Neural cell (in vitro differentiated cells): ENCODE data around the gene SLX4. TPM values are rescaled to one million over a fixed set of nuclear protein-coding genes. Genes with fewer than 3 reads are reported as not detected.

Experiments used
- H2AFZ ChIP-seq: fragments of 200-600, 300-800 bp; sonication (generic), shearing (Covaris generic); 2 replicates; pipeline ENCODE4 v1.6.0; 2014; ENCODE audit warnings: low read depth, mild to moderate bottlenecking, antibody characterized with exemption, low read length, moderate library complexity
- H3F3A ChIP-seq: fragments of 200-600 bp; shearing (Covaris generic); 2 replicates; pipeline ENCODE4 v1.6.1; 2016; ENCODE audit warnings: mild to moderate bottlenecking, moderate library complexity, mixed read lengths, antibody characterized with exemption, low read length; ENCODE audit not compliant: insufficient read depth, poor library complexity, severe bottlenecking
- H3K27ac ChIP-seq: fragments of 200-600, 300-800 bp; sonication (generic), shearing (Covaris generic); 2 replicates; pipeline ENCODE4 v1.5.1; 2014; ENCODE audit warnings: mild to moderate bottlenecking, low read length, moderate library complexity
- H3K27me3 ChIP-seq: fragments of 300-800, 200-600 bp; sonication (generic), shearing (Covaris generic); 2 replicates; pipeline ENCODE4 v1.6.0; 2014; ENCODE audit warnings: mild to moderate bottlenecking, low read depth, low read length, moderate library complexity; ENCODE audit not compliant: insufficient read depth
- H3K36me3 ChIP-seq: fragments of 300-800, 200-600 bp; sonication (generic), shearing (Covaris generic); 2 replicates; pipeline ENCODE4 v1.5.1; 2014; ENCODE audit warnings: mild to moderate bottlenecking, antibody characterized with exemption, low read length, moderate library complexity; ENCODE audit not compliant: insufficient read depth
- H3K4me2 ChIP-seq: fragments of 300-800, 200-600 bp; sonication (generic), shearing (Covaris generic); 2 replicates; pipeline ENCODE4 v1.6.0; 2014; ENCODE audit warnings: mild to moderate bottlenecking, low read length
- H3K4me3 ChIP-seq: fragments of 300-800, 200-600 bp; sonication (generic), shearing (Covaris generic); 2 replicates; pipeline ENCODE4 v1.5.1; 2014; ENCODE audit warnings: mild to moderate bottlenecking, low read length, moderate library complexity
- H3K79me2 ChIP-seq: fragments of 200-600 bp; shearing (Covaris generic); replicated peaks from 2 replicates; pipeline ENCODE4 v1.6.0; 2014; ENCODE audit warnings: mild to moderate bottlenecking, low read length, moderate library complexity; ENCODE audit not compliant: insufficient read depth
- H3K9ac ChIP-seq: fragments of 300-800, 200-600 bp; sonication (generic), shearing (Covaris generic); 2 replicates; pipeline ENCODE4 v1.6.1; 2016; ENCODE audit warnings: mild to moderate bottlenecking, low read length, mixed read lengths
- H3K9me2 ChIP-seq: fragments of 200-600 bp; shearing (Covaris generic); 2 replicates; pipeline ENCODE4 v1.6.1; 2016; ENCODE audit warnings: mild to moderate bottlenecking, low read length, mixed read lengths; ENCODE audit not compliant: insufficient read depth
- H3K9me3 ChIP-seq: fragments of 200-600, 300-800 bp; sonication (generic), shearing (Covaris generic); 2 replicates; pipeline ENCODE4 v1.6.1; 2016; ENCODE audit warnings: mild to moderate bottlenecking, mixed run types, low read length, moderate library complexity, mixed read lengths
- H4K20me1 ChIP-seq: fragments of 200-600 bp; shearing (Covaris generic); 2 replicates; pipeline ENCODE4 v1.6.1; 2016; ENCODE audit warnings: mild to moderate bottlenecking, mixed run types; ENCODE audit not compliant: insufficient read depth
- CTCF ChIP-seq: fragments of 450-650 bp; IDR thresholded peaks from 2 replicates; pipeline ENCODE4 v1.5.1; 2014; ENCODE audit warnings: antibody characterized with exemption, mild to moderate bottlenecking, moderate library complexity; ENCODE audit not compliant: poor library complexity, severe bottlenecking
- EP300 ChIP-seq: fragments of 450-650 bp; conservative IDR thresholded peaks from 2 replicates; pipeline ENCODE4 v1.6.1; 2014; ENCODE audit warnings: antibody characterized with exemption, mild to moderate bottlenecking, moderate library complexity; ENCODE audit not compliant: poor library complexity, severe bottlenecking
- EZH2 ChIP-seq: fragments of 200-600, 300-800 bp; shearing (Covaris generic), sonication (generic); IDR thresholded peaks from 2 replicates; pipeline ENCODE4 v1.6.1; 2014; ENCODE audit warnings: antibody characterized with exemption, low read length, borderline replicate concordance, mild to moderate bottlenecking; ENCODE audit not compliant: insufficient read depth, poor library complexity, severe bottlenecking
- MXI1 ChIP-seq: fragments of 450-650 bp; conservative IDR thresholded peaks from 2 replicates; pipeline ENCODE4 v1.6.1; 2014; ENCODE audit warnings: antibody characterized with exemption, mild to moderate bottlenecking; ENCODE audit not compliant: poor library complexity, severe bottlenecking
- POLR2AphosphoS5 ChIP-seq: IDR thresholded peaks from 2 replicates; pipeline ENCODE4 v1.6.1; 2012
- RAD21 ChIP-seq: fragments of 450-650 bp; conservative IDR thresholded peaks from 2 replicates; pipeline ENCODE4 v1.6.1; 2014; ENCODE audit warnings: antibody characterized with exemption, mild to moderate bottlenecking, moderate library complexity
- SMC3 ChIP-seq: fragments of 450-650 bp; conservative IDR thresholded peaks from 2 replicates; pipeline ENCODE4 v1.6.1; 2014; ENCODE audit warnings: antibody characterized with exemption, mild to moderate bottlenecking, moderate library complexity; ENCODE audit not compliant: poor library complexity
- TAF1 ChIP-seq: IDR thresholded peaks from 2 replicates; pipeline ENCODE4 v1.6.1; 2012; ENCODE audit warnings: low read depth
- polyA plus RNA-seq: library from polyadenylated mRNA; depleted of rRNA; stranded (reverse); fragments of >200 nt; gene quantifications from 2 replicates; pipeline ENCODE4 v1.2.3, GENCODE V29; 2014
- TF ChIP-seq, protein P1 (sequence below): IDR thresholded peaks from 2 replicates; pipeline ENCODE4 v1.6.1; 2012; ENCODE audit warnings: borderline replicate concordance

SLX4 gene
- polyA plus RNA-seq, 1 donor from 2014 or later = 2.9 TPM

DNA sequence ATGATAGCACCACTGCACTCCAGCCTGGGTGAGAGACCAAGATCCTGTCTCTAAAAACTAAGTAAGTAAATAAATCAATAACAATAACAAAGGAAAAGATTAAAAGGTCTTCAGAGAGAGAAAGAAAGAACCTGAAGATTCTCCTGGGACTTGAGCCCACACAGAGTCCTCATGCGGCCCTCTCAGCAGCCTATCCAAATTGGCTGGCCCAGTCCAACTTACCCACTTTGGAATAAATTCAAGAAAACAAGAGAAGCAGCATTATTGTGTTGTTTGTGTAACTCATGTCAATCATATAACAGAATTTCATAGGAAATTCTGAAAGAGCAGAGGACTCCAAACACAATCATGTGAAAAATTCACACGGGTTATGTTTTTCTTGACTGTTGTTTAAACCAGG, 3.8 kb downstream of the SLX4 start:
- H3K4me3 ChIP-seq = no peak overlapping the region
- no peaks in the 10 kb centered on the region for H3K9me2 ChIP-seq
- no peaks in the 10 kb centered on the region for H3K27me3 ChIP-seq
- H2AFZ ChIP-seq = no peak overlapping the region
- H3K4me2 ChIP-seq = no peak overlapping the region
- no peaks in the 10 kb centered on the region for H4K20me1 ChIP-seq
- no peaks in the 10 kb centered on the region for H3F3A ChIP-seq
- H3K9ac ChIP-seq = no peak overlapping the region
- peaks cover 5% of the 10 kb centered on the region for H3K79me2 ChIP-seq
- TF ChIP-seq CTCF (no peak), EZH2 (no peak), POLR2AphosphoS5 (no peak), RAD21 (no peak), EP300 (no peak), SMC3 (no peak), TAF1 (no peak), MXI1 (no peak)
- TF ChIP-seq, protein P1, sequence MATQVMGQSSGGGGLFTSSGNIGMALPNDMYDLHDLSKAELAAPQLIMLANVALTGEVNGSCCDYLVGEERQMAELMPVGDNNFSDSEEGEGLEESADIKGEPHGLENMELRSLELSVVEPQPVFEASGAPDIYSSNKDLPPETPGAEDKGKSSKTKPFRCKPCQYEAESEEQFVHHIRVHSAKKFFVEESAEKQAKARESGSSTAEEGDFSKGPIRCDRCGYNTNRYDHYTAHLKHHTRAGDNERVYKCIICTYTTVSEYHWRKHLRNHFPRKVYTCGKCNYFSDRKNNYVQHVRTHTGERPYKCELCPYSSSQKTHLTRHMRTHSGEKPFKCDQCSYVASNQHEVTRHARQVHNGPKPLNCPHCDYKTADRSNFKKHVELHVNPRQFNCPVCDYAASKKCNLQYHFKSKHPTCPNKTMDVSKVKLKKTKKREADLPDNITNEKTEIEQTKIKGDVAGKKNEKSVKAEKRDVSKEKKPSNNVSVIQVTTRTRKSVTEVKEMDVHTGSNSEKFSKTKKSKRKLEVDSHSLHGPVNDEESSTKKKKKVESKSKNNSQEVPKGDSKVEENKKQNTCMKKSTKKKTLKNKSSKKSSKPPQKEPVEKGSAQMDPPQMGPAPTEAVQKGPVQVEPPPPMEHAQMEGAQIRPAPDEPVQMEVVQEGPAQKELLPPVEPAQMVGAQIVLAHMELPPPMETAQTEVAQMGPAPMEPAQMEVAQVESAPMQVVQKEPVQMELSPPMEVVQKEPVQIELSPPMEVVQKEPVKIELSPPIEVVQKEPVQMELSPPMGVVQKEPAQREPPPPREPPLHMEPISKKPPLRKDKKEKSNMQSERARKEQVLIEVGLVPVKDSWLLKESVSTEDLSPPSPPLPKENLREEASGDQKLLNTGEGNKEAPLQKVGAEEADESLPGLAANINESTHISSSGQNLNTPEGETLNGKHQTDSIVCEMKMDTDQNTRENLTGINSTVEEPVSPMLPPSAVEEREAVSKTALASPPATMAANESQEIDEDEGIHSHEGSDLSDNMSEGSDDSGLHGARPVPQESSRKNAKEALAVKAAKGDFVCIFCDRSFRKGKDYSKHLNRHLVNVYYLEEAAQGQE = no peak
- no peak overlapping the region for H3K27ac ChIP-seq
- H3K36me3 ChIP-seq = peaks cover 5% of the 10 kb centered on the region
- no peaks in the 10 kb centered on the region for H3K9me3 ChIP-seq

DNA sequence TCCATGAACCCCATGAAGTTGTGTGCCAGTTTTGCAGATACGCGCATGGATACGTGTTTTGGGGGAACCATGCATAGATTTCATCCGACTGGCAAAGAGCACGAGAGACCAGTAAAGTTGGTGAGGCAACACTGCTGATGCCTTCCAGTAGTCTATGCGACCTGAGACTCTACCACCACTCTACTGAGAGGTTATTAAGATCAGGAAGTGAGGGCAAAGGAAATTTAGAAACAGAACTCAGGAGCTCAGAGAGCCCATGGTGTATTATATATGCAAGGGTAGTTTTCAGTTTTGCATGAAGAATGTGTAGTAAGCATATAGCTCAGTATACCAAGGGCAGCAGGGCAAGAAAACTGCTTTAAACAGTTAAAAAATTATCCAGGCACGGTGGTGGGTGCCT, 4.2 kb downstream of the SLX4 start:
- H3F3A ChIP-seq = no peaks in the 10 kb centered on the region
- H3K36me3 ChIP-seq = peaks cover 5% of the 10 kb centered on the region
- no peaks in the 10 kb centered on the region for H4K20me1 ChIP-seq
- no peaks in the 10 kb centered on the region for H3K9me3 ChIP-seq
- no peak overlapping the region for H2AFZ ChIP-seq
- no peaks in the 10 kb centered on the region for H3K9me2 ChIP-seq
- TF ChIP-seq RAD21 = no peak
- TF ChIP-seq EZH2 = no peak
- no peak for TF ChIP-seq MXI1
- no peak for TF ChIP-seq CTCF
- TF ChIP-seq TAF1 = no peak
- TF ChIP-seq POLR2AphosphoS5 = no peak
- no peak for TF ChIP-seq EP300
- no peak for TF ChIP-seq SMC3
- TF ChIP-seq, protein P1 = no peak
- H3K4me3 ChIP-seq = no peak overlapping the region
- peaks cover 2% of the 10 kb centered on the region for H3K79me2 ChIP-seq
- H3K4me2 ChIP-seq = no peak overlapping the region
- H3K27ac ChIP-seq = no peak overlapping the region
- H3K9ac ChIP-seq = no peak overlapping the region
- no peaks in the 10 kb centered on the region for H3K27me3 ChIP-seq
